Epithelial cell of umbilical artery (primary cell): ENCODE results near the gene SH3PXD2A. TPM values are rescaled to one million over a fixed set of nuclear protein-coding genes. Genes with fewer than 3 reads are reported as not detected.

Source experiments
- total RNA-seq: library from RNA; depleted of rRNA; stranded (reverse); fragments of >200 nt; gene quantifications from 2 replicates; pipeline ENCODE4 v1.2.3, GENCODE V29; 2014

SH3PXD2A gene
- 2.1 and 2.3 TPM in 2 replicates for total RNA-seq

GRCh38 chr10:103855424-103855823 is at the start of gene SH3PXD2A:
Gene SH3PXD2A, minus strand, starts transcription at chr10:103855576. Its CDS starts 310 bp downstream, at chr10:103855266.

Other genes starting within 250 kb of the SH3PXD2A start
- 34.8 and 35.4 TPM in 2 replicates for gene STN1, start 62.6 kb upstream of the SH3PXD2A start, total RNA-seq
- 53.6 and 55.9 TPM in 2 replicates for gene SLK, start 111.6 kb upstream of the SH3PXD2A start, total RNA-seq
- gene COL17A1, start 230.3 kb upstream of the SH3PXD2A start, total RNA-seq, result 0.65 and 1.4 TPM in 2 replicates